ENCODE measurements around the gene MRPL49.
A peak's percentile ranks its signal among the peaks of the same experiment; 100 is the strongest.

Gene MRPL49

GRCh38 chr11:65089621-65090020 is 32.5 kb upstream of the MRPL49 start:
- no peak for TF ChIP-seq CTCF (IDR thresholded peaks at IDR 0.05; ENCODE audit: borderline replicate concordance, control extremely low read depth, extremely low read depth, insufficient read depth, missing control alignments)
- in situ Hi-C loops (cut with MboI; ENCODE audit: low sequenced_read_pairs, unreplicated experiment) = no loop called here
- no peak for DNase-seq (ENCODE audit: low spot score)

GRCh38 chr11:65090628-65091027 is 31.5 kb upstream of the MRPL49 start:
- no peak for TF ChIP-seq CTCF (IDR thresholded peaks at IDR 0.05; ENCODE audit: borderline replicate concordance, control extremely low read depth, extremely low read depth, insufficient read depth, missing control alignments)
- in situ Hi-C loops (cut with MboI; ENCODE audit: low sequenced_read_pairs, unreplicated experiment) = no loop called here
- no peak for DNase-seq (ENCODE audit: low spot score)

GRCh38 chr11:65095427-65095826 is 26.7 kb upstream of the MRPL49 start:
- no peak for DNase-seq (ENCODE audit: low spot score)
- no peak for TF ChIP-seq CTCF (IDR thresholded peaks at IDR 0.05; ENCODE audit: borderline replicate concordance, control extremely low read depth, extremely low read depth, insufficient read depth, missing control alignments)
- in situ Hi-C loops (cut with MboI; ENCODE audit: low sequenced_read_pairs, unreplicated experiment) = no loop called here

- in situ Hi-C loops (cut with MboI; ENCODE audit: low sequenced_read_pairs, unreplicated experiment) = no loop called here
- no peak for TF ChIP-seq CTCF (IDR thresholded peaks at IDR 0.05; ENCODE audit: borderline replicate concordance, control extremely low read depth, extremely low read depth, insufficient read depth, missing control alignments)
- peak; percentile 94 for DNase-seq (ENCODE audit: low spot score)
These were observed 25.9 kb upstream of the MRPL49 start, which contains the start of gene VPS51 for GRCh38 chr11:65095974-65096806. Gene VPS51, plus strand, starts transcription at chr11:65096214. Its CDS starts 37 bp downstream, at chr11:65096251.

GRCh38 chr11:65096926-65097325 is 25.2 kb upstream of the MRPL49 start:
- in situ Hi-C loops (cut with MboI; ENCODE audit: low sequenced_read_pairs, unreplicated experiment) = no loop called here
- no peak for DNase-seq (ENCODE audit: low spot score)
- TF ChIP-seq CTCF (IDR thresholded peaks at IDR 0.05; ENCODE audit: borderline replicate concordance, control extremely low read depth, extremely low read depth, insufficient read depth, missing control alignments) = no peak

GRCh38 chr11:65100674-65101350 is 21.3 kb upstream of the MRPL49 start:
- no peak for DNase-seq (ENCODE audit: low spot score)
- in situ Hi-C loops (cut with MboI; ENCODE audit: low sequenced_read_pairs, unreplicated experiment) = no loop called here
- no peak for TF ChIP-seq CTCF (IDR thresholded peaks at IDR 0.05; ENCODE audit: borderline replicate concordance, control extremely low read depth, extremely low read depth, insufficient read depth, missing control alignments)

Data from GM13976 (cell line).